Stimulated activated CD4-positive, alpha-beta T cell treated with anti-CD3 and anti-CD28 coated beads, TNF-alpha, amount 100 ng/mL, for 4 hours (primary cell): ENCODE measurements around the gene LDLRAD3.

Experiments used
- DNase-seq, 3 experiments: peaks; one replicate each; pipeline ENCODE4 v3.0.0-alpha.2; 2020; ENCODE audit warnings: low read depth in 3 of 3

Gene LDLRAD3

GRCh38 chr11:36211761-36212430, 268.0 kb downstream of the LDLRAD3 start:
- no peak for DNase-seq

GRCh38 chr11:36212564-36213392, 268.9 kb downstream of the LDLRAD3 start:
- DNase-seq = no peak

GRCh38 chr11:36213393-36213840, 269.6 kb downstream of the LDLRAD3 start:
- DNase-seq = no peak

- DNase-seq = no peak
Observed at GRCh38 chr11:36214480-36214879, 270.6 kb downstream of the LDLRAD3 start.

GRCh38 chr11:36214976-36215692, 271.3 kb downstream of the LDLRAD3 start:
- DNase-seq = no peak

- no peak for DNase-seq
Observed at GRCh38 chr11:36215693-36216060, 271.8 kb downstream of the LDLRAD3 start.

GRCh38 chr11:36216061-36216615, 272.3 kb downstream of the LDLRAD3 start:
- DNase-seq = no peak

- DNase-seq = no peak
Observed at GRCh38 chr11:36218283-36218921, 274.5 kb downstream of the LDLRAD3 start.

GRCh38 chr11:36219996-36220395, 276.1 kb downstream of the LDLRAD3 start:
- no peak for DNase-seq

GRCh38 chr11:36222831-36223635, 279.2 kb downstream of the LDLRAD3 start:
- no peak for DNase-seq

GRCh38 chr11:36224209-36224882, 280.5 kb downstream of the LDLRAD3 start:
- no peak for DNase-seq

- no peak for DNase-seq
Observed at GRCh38 chr11:36227044-36227443, 283.2 kb downstream of the LDLRAD3 start.

GRCh38 chr11:36228689-36229088, 284.8 kb downstream of the LDLRAD3 start:
- no peak for DNase-seq

- DNase-seq = no peak
Observed at GRCh38 chr11:36229091-36229705, 285.3 kb downstream of the LDLRAD3 start.

GRCh38 chr11:36230779-36231699, 287.2 kb downstream of the LDLRAD3 start:
- DNase-seq = no peak

GRCh38 chr11:36233204-36233603, 289.3 kb downstream of the LDLRAD3 start:
- no peak for DNase-seq

GRCh38 chr11:36234825-36235224, 291.0 kb downstream of the LDLRAD3 start:
- DNase-seq = no peak

- no peak for DNase-seq
Observed at GRCh38 chr11:36235750-36236149, 291.9 kb downstream of the LDLRAD3 start.

GRCh38 chr11:36237391-36237790, 293.5 kb downstream of the LDLRAD3 start:
- no peak for DNase-seq
